Activated T-helper 1 cell treated with Interleukin-2 at 50 U/mL for 16 hours (primary cell): ENCODE results near the gene COL6A5.
"Not testable (repeated sequence)": the region's sequence is repeated elsewhere in the genome, so short reads cannot be mapped to it uniquely, and the experiment has no call there.

Experiments
- DNase-seq: peaks from one replicate; pipeline ENCODE4 v3.0.0-alpha.2; 2020; ENCODE audit warnings: low read depth

The COL6A5 gene

DNA sequence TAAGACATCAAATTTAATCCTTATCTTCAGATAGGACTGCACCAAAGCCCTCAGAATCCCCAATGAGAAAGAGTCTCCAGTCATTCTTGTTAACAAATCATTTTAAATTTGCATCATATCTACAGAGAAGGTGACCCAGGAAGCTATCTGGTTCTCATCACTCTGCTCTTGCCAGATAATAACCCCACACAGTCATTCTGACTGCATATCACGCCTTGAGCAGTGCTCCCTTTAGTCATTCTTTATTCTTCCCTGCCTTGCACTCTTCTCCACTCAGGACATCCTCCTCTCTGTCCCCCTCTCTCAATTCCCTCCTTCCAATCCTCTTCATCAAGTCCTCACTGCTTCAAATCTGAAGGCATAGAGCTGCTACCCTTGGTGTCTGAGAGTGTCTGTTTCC is 87.8 kb downstream of the COL6A5 start:
- DNase-seq: no peak

DNA sequence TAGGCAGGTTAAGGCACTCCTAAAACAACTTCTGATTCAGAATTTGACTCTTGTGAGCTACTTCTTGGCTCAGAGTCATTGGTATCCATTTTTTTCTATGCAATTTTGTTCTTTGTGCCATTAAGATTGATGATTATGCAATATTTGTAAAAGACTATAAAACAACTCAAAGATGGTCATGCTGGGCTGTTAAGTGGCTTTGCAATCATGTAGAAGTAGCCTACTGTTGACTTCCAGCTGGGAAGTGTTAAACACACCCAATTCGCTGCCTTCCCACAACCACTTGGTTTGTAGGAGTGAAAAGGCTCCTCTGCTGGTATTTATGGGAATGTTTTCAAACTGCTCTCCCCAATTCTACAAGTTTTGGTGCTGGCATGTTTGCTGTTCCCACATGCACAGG is 96.8 kb downstream of the COL6A5 start:
- no peak for DNase-seq

DNA sequence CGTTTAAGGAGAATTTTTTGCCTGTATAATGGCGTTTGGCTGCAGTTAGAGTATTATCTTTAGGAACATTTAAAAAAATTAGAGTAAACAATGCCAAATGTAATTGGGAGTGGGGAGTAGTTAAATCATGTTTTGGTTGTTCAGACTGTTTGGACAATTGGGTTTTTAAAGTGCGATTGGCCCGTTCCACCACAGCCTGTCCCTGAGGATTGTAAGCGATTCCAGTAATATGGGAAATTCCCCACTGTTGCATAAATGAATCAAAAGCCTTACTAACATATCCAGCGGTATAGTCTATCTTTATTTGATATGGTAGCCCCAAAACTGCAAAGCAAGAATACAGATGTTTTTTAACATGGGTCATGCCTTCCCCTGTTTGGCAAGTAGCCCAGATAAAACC is 101.4 kb downstream of the COL6A5 start:
- not testable (repeated sequence) for DNase-seq

DNA sequence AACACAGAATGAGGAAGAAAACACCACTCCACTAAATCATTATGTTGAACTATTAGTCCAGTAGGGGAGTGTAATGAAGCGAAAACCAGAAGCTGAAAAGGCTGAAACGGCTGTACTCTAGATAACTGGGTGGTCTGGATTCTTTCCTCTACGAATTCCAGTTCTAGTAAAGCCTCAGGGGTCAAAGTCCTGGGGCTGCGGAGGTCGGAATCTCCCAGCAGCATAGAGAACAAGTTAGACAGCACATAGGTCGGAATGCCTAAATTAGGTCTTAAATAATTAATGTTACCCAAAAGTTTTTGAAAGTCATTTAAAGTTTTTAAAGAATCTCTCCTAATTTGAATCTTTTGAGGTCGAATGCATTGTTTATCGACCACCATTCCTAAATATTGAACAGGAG is 102.7 kb downstream of the COL6A5 start:
- not testable (repeated sequence) for DNase-seq

DNA sequence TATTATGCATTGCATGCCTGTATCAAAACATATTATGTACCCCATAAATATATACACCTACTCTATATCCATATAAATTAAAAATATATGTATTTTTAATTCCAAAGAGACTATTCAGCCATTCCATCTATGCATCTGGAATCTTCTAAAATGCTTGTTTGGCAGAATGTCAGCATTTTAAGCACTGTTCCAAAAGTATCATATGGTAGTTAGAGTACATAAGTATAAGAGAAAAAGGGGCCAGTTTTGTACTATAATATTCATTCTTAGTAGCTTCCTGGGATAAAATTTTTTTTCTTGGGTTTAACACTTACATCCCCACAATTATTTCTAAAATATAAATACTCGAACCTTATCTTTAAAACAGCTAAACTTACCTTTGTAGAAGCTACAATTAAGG is 111.1 kb downstream of the COL6A5 start:
- DNase-seq: no peak

DNA sequence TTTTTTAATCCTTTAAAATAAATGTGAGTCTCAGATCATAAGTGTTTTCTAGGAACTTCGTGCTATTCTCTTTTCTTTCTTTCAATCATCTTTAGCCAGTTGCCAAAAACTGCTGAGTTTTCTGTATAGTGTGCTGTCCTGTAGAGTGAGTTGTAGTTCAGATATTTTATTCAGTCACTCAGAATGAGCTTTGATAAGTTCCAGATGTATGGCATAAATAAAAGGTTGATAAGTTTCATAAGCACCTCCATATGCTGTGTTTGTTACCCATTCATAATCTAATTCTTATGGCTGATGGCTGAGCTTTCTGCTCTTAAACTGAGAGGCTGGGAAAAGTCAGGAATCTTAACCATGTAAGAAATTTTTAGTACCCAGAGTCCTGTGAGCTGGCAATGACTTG is 112.2 kb downstream of the COL6A5 start:
- no peak for DNase-seq

DNA sequence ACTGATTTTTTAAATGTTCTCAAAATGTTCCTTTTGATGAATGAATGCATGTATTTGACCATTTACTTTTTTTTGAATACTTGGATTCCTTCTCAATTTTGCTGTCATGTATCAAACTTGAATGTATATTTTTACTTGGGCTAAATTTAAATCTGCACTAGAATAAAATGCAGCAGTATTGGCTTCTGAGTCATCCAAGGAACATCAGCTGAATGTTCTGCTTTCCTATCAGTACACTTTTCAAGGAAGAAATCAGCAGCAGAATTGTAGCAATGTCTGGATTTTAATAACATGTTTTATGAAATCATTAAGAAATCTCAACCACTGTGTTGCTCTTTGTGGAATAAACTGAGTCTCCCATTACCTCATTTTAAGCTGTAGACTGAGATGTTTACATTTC is 114.5 kb downstream of the COL6A5 start:
- no peak for DNase-seq

DNA sequence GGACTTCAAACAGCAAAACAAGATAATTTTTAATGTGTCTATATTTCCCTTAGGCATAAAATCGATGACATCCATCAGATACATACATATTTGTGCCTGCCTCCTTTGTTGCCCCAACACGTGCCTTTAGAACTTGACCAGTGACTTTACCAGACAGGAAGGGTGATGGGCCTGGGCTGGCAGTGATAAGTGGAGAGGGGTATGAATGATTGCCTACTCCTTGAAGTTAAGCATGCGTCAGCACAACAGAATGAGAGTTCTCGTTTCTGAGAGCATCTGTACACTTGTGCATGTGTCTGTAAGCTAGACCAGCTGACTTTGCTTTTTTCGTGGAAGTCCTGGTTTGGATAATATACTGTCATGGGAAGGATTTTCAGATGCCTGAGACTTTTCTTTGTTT is 116.6 kb downstream of the COL6A5 start:
- DNase-seq: no peak

DNA sequence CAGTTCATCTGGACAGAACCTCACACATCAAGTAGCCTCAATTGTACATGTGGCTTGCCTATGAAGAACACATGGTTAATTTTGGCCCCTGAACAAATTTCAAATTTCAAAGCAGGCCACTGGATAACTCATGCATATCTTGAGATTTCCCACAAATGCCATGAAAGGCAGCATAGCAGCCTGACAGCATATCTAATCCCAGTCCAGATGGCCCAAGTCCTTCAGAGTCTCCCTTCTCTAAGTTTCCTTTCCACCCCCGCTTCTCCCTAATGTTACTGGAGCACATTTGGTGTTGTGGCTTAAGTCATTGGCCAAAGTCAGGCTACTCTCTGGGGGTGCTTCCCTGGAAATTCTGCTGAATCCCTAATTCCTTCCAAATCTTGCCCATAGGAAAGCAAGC is 117.7 kb downstream of the COL6A5 start:
- no peak for DNase-seq

DNA sequence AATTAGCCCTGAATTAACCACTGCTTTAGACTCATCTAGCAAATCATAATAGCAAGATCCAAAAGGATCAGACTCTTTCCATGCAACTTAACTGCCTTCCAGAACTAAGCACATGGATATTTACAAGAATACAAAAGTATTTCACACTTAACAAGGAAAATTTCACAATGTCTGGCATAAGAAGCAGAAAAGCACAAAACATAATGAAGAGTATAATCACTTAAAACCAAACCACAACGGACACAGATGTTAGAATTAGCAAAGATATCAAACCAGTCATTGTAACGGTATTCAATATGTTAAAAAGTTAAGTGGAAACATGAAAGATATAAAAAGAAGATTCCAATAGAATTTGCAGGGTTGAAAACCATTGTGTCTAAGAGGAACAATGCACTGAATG is 120.0 kb downstream of the COL6A5 start:
- DNase-seq: no peak

DNA sequence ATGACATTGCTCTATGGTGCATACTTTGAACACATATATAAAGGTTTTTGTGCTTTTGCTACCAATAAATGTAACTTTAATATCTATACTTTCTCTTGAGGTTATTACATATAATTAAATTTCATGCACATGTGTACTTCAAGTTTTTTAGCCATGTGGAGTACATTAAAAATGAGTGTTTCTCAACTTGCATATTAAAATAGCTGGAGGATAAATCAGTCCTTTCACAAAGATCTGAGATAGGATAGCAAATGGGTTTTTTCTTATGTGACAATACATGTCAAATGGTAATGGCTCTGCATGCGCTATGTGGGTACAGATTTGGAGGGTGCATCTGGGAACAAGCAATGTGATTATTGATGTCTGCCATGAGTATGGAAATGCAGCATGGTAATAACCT is 122.8 kb downstream of the COL6A5 start:
- no peak for DNase-seq

DNA sequence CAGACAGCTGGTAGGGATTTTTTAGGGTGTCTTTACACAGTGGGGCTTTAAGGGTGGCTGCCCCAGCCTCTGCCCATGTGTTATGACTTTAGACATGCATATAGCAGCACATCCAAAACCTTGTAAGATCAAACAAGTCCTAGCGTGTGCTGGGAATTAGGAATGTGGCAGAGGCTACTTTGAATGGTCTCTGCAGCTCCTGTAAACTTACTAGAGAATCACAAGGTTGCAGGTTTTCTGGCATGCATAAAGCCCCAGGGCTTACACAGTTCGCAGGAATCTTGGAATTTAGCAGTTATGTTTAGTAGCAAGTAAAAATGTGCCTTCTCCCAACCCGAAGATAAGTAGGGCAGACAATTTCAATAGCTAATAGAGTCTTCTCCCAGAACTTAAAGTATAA is 124.7 kb downstream of the COL6A5 start:
- no peak for DNase-seq

DNA sequence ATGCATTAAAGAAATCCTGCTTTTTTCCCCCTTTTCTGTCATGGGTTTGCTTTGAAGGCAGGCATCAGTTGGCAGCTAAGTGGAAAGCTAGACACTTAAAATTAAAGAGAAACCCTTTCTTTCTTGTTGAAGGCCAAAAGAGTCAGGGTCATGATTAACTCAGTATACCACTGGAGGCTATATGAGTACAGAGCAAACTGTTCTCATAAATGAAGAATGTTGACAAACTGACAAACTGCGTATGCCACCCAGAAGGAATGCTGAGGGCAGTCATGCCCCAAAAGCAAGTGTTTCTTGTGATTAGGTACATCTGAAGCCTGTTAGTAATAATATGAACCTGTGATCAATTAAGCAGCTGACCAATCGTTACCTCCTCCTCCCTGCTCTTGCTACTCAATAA is 127.9 kb downstream of the COL6A5 start:
- DNase-seq: no peak

DNA sequence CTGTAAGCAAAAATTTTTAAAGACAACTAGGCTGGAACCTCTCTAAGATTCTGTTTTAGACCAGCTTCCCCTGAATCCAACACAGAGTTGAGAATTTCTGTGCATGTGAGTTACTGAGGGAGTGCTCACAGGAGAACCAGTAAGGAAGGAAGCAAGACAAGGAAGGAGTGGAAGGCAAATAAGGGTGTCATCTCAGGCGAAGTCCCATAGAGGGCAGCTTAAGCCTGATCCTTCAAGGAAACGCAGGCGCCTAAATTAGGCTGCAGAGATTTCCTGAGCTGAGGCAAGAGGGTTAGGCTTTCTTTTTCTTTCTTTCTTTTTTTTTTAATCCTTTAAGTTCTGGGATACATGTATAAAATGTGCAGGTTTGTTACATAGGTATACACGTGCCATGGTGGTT is 135.3 kb downstream of the COL6A5 start:
- DNase-seq: no peak

DNA sequence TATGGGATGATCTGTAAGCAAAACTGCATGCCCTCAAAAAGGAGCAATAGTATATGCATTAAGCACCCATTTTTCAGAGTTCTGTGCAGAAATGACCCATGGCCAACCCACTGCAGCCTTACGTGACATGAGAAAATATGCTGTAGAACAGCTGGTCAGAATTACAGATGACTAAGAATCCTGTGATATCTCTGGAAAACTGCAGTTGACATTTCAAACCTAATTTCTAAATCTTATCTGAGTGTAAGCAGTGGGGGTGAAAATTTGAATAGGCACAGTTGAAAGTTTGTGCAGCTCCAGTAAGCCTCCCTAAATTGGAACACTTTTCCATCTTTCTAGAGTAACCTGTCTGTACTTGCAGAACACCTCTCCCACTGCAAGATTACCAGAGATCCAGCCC is 142.8 kb downstream of the COL6A5 start:
- no peak for DNase-seq

DNA sequence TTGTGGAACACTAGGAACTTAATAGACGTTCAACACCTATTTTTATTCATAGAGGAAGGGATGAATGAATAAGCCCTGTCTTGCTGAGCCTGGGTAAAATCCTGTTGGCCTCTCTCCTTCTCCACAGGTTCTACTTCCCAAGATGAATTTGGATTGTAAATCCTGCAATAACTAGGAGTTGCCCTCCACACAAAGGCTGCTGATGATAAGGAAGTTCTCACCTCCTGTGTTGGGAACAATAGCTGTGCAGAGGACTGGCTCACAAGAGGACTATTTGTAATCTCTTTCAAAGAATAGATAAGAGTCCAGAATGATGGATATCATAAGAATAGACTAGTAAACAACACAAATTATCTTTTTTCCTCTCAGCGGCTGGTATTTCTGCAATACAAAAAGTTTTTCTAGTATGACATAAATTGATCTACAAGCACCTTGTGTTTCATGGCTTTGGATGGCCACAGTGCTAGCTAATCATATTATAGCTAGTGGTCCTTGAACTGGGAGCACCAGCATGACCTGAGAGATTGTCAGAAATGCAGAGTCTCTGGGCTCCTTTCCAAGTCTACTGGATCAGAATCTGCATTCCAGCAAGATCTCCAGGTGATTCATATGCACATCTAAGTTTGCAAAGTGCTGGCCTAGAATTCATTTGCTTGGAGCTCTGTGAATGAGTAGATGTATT is 143.4 kb downstream of the COL6A5 start:
- no peak for DNase-seq

DNA sequence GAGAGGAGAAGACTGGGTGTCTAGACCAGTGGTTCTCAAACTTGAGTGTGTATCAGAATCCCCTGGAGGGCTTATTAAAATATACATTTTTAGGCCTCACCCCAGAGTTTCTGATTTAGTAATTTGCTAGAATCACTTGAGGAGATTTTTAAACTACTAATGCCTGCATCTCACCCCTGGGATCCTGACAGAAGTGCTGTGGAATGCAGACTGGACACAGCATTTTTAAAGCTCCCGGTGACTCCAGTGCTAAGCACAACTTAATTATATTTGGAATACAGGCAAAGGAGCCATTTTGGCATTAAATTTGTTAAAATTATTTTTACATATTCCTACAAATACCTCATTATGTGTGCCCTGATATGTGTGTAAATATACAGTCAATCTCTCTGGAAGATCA is 144.8 kb downstream of the COL6A5 start:
- no peak for DNase-seq

DNA sequence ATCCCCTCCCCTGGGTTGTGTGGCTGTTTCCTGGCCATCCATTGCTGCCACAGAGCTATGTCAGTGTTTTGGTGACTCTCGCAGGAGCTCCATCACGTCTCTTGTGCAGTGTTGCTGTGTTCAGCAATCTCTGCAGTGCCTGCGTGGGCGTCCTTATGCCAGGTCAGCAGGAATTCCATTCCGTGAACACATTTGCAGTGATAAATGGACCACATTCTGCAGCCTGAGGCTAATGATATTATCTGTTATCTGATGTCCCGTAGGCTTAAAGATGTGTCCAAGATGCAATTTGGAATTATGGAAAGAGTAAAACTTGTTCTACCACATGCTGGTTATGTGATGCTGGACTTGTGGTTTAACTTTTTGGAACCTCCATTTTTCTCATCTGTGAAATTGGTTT is 146.0 kb downstream of the COL6A5 start:
- no peak for DNase-seq

DNA sequence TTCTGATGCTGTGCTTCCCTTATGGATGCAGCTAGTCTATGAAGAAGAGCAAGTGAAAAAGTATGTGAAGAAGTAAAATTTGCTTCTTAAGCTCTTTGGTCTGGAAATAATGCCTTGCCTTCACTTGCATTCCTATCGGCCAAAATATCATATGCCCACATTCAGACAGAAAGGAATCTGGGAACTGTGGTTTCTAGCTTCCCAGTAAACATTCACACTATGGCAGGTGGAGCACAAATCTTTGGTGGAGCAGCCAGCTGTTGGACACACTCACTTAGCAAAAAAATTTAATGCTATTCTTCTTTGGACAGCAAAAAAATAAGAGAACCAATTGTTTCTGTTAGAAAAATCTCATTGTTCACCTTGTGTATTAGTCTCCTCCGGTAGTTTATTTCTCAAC is 159.2 kb downstream of the COL6A5 start:
- no peak for DNase-seq

DNA sequence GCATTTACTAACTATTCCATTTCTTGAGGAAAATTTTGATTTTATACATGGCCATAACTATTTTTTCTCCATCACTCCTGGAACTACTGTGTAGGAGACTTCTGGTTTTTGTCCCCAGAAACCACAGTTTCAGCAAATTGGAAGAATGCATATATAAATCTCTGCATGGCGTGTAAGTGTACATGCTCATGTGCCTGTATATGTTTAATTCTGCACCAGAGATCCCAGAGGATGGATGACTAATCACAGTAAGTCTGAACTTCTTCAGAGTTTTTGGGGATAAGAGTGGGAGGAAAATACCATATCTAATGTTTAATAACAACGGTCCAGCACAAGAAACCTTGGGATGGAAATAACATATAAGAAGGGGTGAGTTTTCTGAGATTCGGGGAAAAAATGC is 160.6 kb downstream of the COL6A5 start:
- DNase-seq: no peak

DNA sequence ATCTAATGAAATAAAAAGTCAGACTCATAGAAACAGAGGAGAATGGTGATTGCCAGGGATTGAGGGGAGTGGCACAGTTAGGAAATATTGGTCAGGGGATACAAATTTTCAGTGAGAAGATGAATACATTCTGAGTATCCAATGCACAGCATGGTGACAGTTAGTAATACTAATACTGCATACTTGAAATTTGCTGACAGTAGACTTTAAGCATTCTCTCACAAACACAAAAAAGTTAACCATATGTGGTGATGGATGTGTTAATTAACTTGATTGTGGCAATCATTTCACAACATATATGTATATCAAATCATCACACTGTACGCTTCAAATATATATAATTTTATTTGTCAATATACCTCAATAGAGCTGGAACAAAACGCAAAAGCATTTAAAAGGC is 162.3 kb downstream of the COL6A5 start:
- DNase-seq: no peak

DNA sequence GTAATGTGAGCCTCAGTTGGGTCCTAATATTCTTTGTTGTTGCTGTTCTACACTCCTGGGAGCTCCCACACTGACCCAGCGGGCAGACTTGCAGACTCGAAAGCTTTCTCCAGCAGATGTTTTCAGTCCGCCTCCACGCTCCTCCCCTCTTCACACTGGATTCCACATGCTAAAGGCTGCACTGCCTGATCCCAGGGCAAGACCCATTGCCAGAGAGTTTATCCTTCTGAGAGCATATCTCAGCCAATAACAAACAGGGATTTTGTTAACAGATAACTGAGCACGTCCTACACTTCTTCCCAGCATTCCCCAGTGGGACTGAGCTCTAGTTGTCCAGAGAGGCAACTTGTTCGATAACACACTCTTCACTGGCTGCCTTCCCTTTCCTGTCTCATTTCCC is 163.5 kb downstream of the COL6A5 start:
- DNase-seq: no peak

DNA sequence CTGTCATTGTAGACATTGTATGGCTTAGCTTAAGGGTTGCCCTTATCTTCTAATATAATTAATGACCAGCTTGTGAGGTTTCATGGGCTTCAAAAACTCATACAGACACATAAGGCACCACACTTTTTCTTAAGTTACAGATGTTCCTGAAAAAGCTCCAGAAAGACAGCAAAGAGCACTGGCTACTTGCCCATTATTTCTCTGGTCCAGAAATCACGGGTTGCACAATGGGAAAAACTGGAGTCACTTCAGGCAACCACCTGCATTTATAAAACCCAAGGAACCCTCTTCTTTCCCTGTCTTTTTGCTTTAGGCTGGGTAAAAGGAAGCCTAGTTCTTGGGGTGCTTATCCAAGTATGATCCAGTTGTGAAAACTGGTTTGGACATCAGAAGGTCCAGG is 169.2 kb downstream of the COL6A5 start:
- no peak for DNase-seq

DNA sequence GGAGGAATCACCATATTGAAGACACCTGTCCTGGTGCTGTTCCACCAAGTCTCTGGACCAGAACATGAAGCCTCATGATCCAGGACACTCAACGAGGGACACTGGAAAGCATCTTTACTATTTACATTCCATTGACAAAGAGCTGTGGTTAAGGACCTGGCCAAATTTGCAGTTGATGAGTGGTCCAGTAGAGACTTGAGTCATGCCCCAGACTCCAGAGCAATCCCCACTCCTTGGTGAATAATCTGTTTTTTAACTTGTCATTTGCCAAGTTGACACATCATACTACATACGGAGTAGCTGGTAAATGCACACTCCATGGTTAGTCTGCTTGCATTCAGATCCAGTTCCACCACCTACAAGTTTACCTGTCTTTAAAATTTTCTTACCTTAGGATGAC is 170.3 kb downstream of the COL6A5 start:
- DNase-seq: no peak
